RCC 7860 (cell line): ENCODE measurements around the gene MLXIP.
"Not testable (repeated sequence)": the region's sequence is repeated elsewhere in the genome, so short reads cannot be mapped to it uniquely, and the experiment has no call there.

Experiments
- DNase-seq: peaks from one replicate; pipeline ENCODE4 v3.0.0-alpha.2; 2015; ENCODE audit warnings: low spot score
- FAIRE-seq: peaks from 2 replicates; lab custom pipeline; 2012; peaks lifted over from hg19 to GRCh38; lab: Jason Lieb, UNC

MLXIP gene

DNA sequence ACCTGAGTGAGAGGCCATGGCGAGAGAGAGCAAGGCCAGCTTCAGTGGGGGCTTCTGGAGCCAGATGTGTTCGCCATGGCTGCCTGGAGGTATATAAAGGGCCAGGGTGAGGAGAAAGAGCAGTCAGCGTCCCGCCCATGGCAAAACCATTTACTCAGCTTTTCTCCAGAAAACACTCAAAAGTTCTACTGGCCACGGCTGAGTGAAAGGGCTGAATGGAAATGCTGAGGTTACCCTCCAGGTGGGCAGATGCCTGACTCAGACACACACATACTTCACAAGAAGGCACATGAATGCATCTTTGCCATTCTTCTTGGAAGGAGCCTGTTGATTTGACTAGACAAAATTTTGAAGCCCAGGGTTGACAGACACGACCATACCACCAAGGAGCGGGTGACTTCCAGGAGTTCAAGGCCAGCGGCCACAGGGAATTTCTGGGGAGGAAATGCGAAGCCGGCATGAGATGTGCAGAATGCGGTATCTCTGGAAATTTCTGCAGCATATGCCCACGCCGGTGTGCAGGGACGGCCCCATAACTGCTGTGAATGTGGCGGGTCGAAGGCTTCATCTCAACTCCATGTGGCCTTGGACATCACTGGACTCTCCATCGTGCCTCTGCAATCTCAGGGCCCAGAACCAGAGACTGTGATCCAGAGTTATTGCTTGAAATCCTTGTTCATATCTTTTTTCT lies 95.7 kb downstream of the MLXIP start, which contains the start of gene IL31:
TSS of gene IL31 (minus strand) at position 67 of the 691 bp plus-strand sequence. CDS start at position 18, 49 bp downstream.
- FAIRE-seq = no peak
- DNase-seq = no peak

DNA sequence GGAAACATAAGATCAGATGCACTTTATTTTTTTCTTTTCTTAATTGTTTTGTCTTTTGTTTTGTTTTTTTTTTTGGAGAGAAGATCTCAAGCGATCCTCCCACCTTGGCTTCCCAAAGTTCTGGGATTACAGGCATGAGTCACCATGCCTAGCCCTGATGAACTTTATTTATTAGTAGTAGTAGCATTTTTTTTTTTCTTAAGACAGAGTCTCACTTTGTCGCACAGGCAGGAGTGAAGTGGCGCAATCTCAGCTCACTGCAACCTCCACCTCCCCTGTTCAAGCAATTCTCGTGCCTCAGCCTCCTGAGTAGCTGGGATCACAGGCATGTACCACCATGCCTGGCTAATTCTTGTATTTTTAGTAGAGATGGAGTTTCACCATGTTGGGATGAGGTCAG lies 97.9 kb downstream of the MLXIP start:
- not testable (repeated sequence) for FAIRE-seq, DNase-seq

DNA sequence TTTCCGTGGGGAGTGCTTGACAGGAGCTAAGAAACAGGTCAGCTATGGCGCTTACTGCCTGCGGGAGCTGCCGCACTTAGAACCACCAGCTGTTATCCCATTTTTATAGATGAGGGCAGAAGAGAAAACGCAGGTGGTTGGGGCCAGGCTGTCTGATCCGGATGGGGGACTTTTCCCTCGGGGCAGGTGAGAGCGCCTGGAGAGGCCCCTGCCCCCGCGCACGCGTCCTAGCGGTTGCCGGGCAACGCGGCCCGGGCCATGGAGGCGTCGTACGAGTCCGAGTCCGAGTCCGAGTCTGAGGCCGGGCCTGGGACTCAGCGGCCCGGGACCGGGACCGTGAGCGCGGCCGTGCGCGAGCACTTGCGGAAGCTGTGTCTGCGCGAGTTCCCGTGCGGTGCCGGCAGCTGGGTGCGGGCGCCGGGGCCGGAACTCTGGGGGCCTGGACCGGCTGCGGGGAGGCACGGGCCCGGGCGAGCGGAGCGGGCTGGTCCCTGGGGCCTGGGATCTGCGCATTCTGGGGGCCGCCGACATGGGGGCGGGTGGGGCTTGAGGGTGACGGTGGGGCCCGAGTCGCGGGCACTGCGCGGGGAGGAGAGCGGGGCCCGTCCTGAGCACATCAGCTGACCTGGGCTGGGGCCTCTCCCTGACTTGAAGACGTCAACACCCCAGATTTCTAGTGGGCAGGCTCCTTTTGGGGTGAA lies 104.5 kb downstream of the MLXIP start, which contains the start of gene LRRC43:
TSS of gene LRRC43 (plus strand) at position 237 of the 701 bp plus-strand sequence. CDS start at position 259, 22 bp downstream.
- DNase-seq (no peak), FAIRE-seq (no peak)

DNA sequence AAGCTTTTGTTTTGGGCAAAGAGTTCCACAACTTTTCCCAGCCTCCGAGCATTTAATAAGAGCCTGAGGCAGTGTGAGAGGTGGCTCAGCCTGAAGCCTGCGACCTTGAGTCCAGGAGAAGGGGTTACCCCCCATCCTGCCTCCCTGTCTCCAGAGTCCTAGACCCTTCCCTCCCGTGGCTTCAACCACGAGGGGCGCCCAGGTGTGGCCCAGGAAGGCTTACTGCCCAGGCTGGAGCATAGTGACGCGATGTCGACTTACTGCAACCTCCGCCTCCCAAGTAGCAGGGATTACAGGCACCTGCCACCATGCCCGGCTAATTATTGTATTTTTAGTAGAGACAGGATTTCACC lies 105.0 kb downstream of the MLXIP start:
- DNase-seq (no peak), FAIRE-seq (no peak)

DNA sequence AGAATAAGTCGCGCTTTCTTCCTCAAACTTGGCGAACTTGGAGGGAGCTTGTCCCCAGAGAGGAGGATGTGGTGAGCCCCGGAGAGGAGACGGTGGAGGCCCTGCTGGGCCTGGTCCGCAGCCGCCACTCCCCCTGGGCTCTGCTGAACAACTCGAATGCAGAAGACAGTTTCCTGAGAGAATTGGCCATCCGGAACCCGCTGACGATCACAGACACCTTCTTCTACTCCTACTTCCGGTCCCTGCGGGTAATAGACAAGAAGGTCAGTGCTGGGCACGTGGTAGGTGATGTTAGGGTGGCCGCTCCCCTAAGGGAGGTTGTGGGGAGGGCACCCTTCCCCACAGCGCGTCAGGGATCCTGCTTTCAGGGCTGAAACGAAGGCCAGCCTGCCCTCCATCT lies 106.0 kb downstream of the MLXIP start:
- FAIRE-seq = no peak

DNA sequence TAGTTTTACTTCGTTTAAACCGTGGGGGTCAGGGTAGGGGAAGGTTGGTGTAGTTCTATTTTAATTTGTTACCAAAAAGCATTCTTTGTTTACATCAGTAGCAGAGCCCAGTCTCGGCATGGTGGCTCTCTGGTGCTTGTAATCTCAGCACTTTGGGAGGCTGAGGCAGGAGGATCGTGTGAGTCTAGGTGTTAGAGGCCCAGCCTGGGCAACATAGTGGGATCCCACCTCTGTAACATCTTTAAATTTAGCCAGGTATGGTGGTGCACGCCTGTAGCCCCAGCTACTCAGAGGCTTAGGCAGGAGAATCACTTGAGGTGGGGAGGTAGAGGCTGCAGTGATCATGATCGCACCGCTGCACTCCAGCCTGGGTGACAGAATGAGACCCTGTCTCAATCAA lies 106.5 kb downstream of the MLXIP start:
- DNase-seq = no peak
- FAIRE-seq = no peak

More for the DNA sequence above, 106.0 kb downstream of the MLXIP start:
- DNase-seq = no peak

DNA sequence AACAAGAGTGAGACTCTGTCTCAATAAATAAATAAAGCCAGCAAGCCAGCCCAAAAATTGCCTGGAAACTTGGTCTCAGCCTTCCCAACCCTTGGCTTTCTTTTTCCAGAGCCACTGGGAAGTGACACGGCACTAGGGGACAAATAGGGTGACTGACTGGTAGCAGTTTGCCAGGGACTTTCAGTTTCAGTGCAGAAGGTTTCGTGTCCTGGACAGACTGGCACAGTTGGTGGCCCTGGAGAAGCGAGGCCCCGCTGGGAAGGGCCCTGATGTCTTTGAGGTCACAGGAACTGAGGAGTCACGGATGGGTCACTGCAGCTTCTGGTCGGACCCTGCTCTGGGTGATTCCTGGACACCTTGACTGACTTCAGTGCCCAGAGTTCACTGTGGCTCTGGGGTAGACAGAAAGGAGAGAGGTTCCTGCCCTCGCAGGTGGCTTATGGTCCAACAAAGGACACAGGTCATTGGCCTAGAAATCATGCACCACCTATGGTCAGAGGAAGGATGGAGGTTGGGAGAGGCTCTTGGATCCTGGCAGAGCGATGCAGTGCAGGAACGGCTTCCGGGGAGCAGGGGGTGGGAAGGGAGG lies 107.0 kb downstream of the MLXIP start:
- FAIRE-seq (no peak), DNase-seq (no peak)

DNA sequence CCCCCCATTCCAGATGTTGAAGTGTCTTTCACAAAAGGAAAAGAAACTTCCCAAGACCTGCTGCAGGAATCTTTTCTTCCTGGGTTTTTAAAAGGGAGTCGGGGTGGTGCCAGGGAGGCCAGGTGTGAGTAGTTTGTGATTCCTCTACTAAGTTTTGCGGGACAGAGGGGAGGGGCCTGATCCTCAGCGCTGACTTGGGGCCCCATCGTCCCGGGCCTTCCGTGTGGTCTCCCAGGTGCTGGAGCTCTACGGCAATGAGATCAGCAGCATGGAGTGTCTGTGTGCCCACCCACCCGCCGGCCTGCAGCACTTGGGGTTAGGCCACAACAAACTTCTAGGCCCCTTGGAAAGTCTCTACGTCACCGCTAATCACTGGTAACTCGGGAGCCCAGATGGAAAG lies 108.9 kb downstream of the MLXIP start:
- DNase-seq = no peak

DNA sequence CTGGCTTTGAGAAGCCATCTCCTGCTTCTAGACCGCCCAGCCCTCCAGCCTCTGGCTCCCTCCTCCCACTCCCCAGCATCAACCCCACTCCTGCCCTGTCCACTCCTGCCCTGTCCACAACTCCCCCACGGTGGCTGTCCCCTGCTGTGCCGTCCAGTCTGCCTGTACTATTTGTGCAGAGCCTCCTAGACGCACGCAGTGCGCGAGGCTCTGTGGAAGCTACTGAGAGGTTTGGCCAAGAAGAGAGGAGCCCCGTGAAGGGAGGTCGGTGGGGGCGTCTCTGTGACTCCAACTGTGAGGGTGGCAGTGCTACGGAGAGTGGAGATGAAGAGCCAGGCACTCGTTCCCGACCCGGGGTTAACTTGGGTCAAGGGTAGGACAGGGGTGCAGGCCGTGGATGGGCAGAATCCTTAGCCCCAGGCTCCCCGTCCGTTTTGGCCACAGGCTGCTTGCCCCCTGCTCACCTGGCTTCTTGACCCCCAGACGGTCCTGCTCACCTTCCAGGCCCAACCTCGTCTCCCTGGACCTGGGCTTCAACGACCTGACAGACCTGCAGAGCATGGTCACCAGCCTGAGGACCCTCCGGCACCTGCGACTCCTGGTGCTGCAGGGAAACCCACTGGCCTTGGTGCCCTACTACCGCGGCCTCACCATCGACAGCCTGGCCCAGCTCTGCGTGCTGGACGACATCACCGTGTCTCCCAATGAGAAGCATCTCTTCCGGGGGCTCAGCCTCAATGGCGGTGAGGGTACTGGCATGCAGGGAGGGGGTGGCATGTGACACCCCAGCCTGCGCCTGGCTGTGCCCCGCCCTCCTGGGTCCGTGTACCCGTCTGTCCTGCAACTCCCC lies 111.3 kb downstream of the MLXIP start:
- DNase-seq = no peak
- FAIRE-seq = no peak

More for the DNA sequence above, 108.9 kb downstream of the MLXIP start:
- no peak for FAIRE-seq

DNA sequence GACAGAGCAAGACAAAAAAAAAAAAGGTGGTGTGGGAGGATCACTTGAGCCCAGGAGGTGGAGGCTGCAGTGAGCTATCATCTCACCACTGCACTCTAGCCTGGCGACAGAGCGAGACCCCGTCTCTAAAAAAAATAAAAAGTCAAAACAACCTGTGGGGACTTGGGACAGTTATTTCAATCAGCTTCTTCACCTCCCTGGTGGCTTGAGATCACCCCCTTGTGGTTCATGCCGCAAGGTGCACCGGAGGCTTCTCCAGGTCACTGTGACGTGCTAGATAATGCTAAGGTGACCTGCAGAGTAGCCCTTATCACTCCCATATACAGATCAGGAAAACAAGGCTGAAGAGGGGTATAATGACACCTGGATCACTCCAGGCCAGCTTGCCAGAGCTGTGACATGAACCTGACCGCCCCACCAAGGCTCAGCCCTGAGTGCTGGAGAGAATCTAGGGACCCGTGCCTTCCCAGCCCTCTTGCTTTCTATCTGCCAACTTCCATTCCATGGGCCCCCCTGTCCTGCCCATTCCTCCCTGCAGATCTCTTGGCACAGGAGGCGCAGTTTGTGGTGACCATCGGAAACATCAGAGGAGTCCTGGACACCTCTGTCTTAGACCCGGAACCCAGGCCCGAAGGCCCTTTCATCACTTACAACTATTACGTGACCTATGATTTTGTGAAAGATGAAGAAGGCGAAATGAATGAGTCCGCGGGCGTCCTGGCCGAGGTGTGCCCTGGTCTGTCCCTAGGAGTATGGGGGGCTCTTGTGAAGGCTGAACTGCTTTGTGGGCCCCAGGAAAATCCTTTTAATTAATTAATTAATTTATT lies 112.5 kb downstream of the MLXIP start:
- DNase-seq (peak; percentile 28), FAIRE-seq (no peak)

DNA sequence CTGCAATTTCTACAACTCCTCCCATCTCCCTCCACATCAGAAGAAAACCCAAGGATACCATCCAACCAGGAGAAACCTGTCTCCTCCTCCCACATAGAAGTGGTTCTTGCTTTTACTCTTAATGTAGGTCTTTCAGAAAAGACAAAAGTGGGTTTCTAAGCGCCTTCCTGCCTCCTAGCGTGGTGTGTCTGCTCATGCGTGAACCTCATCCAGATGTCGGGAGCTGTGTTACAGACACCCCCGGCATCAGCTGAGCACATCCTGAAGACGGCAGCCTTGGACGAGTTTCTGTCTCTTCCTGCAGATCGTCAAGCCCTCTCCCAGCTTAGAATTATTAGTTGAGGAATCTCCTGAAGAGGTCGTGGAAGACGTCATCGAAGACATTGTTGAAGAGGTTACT lies 113.9 kb downstream of the MLXIP start:
- FAIRE-seq = no peak

DNA sequence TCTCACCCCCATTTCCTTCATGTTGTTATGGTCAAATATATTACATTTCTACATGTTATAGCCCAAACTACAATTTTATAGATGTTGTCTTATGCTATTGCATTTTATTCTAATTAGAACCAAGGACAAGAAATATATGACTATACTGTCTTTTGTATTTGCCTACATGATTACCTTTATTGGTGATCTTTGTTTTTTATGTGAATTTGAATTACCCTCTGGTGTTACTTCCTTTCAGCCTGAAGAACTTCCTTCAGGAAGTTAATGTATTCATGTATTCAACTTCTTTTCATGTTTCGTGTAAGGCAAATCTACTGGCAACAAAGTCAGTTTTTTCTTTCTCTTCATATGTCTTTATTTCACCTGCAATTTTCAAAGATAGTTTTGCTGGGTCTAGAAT lies 116.2 kb downstream of the MLXIP start:
- no peak for DNase-seq

More for the DNA sequence above, 113.9 kb downstream of the MLXIP start:
- DNase-seq = no peak

DNA sequence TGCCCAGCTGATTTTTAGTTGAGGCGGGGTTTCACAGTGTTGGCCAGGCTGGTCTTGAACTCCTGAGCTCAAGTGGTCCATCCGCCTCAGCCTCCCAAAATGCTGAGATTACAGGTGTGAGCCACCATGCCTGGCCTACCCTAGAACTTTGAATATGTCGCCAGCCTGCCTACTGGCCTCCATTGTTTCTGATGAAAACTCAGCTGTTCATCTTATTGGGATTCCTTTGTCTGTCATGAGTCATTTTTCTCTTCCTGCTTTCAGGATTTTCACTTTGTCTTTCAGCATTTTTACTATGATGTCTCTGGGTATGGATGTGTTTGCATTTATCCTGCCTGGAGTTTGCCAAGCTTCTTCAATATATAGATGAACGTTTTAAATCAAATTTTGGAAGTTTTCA lies 116.8 kb downstream of the MLXIP start:
- FAIRE-seq (no peak), DNase-seq (no peak)

More for the DNA sequence above, 116.2 kb downstream of the MLXIP start:
- FAIRE-seq = no peak
